IMR-90 (cell line): ENCODE data around the gene PDCD1. TPM values are rescaled to one million over a fixed set of nuclear protein-coding genes. Genes with fewer than 3 reads are reported as not detected.
A peak's percentile ranks its signal among the peaks of the same experiment; 100 is the strongest.

Source experiments
- ATAC-seq: fragments of 200-7000 bp; cut with Tn5 transposase; 2 replicates; pipeline ENCODE4 v1.9.1; 2020; ENCODE audit warnings: low read depth, mild to moderate bottlenecking, moderate library complexity
- BruUV-seq: library from RNA; stranded (reverse); fragments of 400-500 nt; replicated peaks from 2 replicates; lab custom pipeline; 2021; lab: Mats Ljungman, UMichigan
- CTCF ChIA-PET: fragments of 300-600 bp; formaldehyde crosslinking; extraction: SDS; loops from one replicate; lab custom pipeline; 2021; ENCODE audit warnings: antibody characterized with exemption; lab: Yijun Ruan, JAX
- POLR2A ChIA-PET: fragments of 300-600 bp; sonication (Branson Sonifier 250); formaldehyde crosslinking; loops from one replicate; lab custom pipeline; 2022; ENCODE audit warnings: antibody characterized with exemption; ENCODE audit not compliant: unreplicated experiment; lab: Charles Lee
- DNase-seq: peaks from one replicate; pipeline ENCODE4 v3.0.0; 2013
- H2AFZ ChIP-seq: replicated peaks from 2 replicates; pipeline ENCODE3; 2013; ENCODE audit warnings: low read length, mild to moderate bottlenecking; ENCODE audit not compliant: poor library complexity
- H2AK5ac ChIP-seq: 2 replicates; pipeline ENCODE4 v1.6.1; 2013; ENCODE audit warnings: low read depth, low read length, inconsistent platforms
- H2AK9ac ChIP-seq: replicated peaks from 2 replicates; pipeline ENCODE3; 2013; ENCODE audit warnings: mild to moderate bottlenecking, low read depth, low read length, moderate library complexity; ENCODE audit not compliant: poor library complexity
- H2BK120ac ChIP-seq: 2 replicates; pipeline ENCODE4 v1.6.1; 2013; ENCODE audit warnings: low read depth, low read length, inconsistent platforms
- H2BK15ac ChIP-seq: 3 replicates; pipeline ENCODE4 v1.6.1; 2013; ENCODE audit warnings: low read depth, low read length, inconsistent platforms
- H2BK20ac ChIP-seq: 2 replicates; pipeline ENCODE4 v1.6.1; 2013; ENCODE audit warnings: low read depth, mild to moderate bottlenecking, inconsistent platforms, low read length, moderate library complexity
- H2BK5ac ChIP-seq: 2 replicates; pipeline ENCODE4 v1.6.1; 2013; ENCODE audit warnings: mild to moderate bottlenecking, low read depth, low read length, inconsistent platforms; ENCODE audit not compliant: poor library complexity, severe bottlenecking
- H3K14ac ChIP-seq: replicated peaks from 2 replicates; pipeline ENCODE4 v1.6.1; 2013; ENCODE audit warnings: low read depth, low read length, inconsistent platforms
- H3K18ac ChIP-seq: 2 replicates; pipeline ENCODE4 v1.6.1; 2013; ENCODE audit warnings: low read depth, low read length, control low read depth
- H3K23ac ChIP-seq: 2 replicates; pipeline ENCODE4 v1.6.1; 2013; ENCODE audit warnings: low read depth, low read length, inconsistent platforms
- H3K27ac ChIP-seq: 2 replicates; pipeline ENCODE4 v1.5.1; 2013; ENCODE audit warnings: mild to moderate bottlenecking, control low read depth, low read length; ENCODE audit not compliant: insufficient read depth
- H3K27me3 ChIP-seq: 2 replicates; pipeline ENCODE4 v1.6.1; 2013; ENCODE audit warnings: low read length; ENCODE audit not compliant: control insufficient read depth, insufficient read depth
- H3K36me3 ChIP-seq: 2 replicates; pipeline ENCODE4 v1.6.1; 2013; ENCODE audit warnings: low read length, mixed read lengths; ENCODE audit not compliant: control insufficient read depth, insufficient read depth
- H3K4ac ChIP-seq: 2 replicates; pipeline ENCODE4 v1.6.1; 2013; ENCODE audit warnings: low read depth, low read length, inconsistent platforms
- H3K4me1 ChIP-seq: 2 replicates; pipeline ENCODE4 v1.6.1; 2013; ENCODE audit warnings: low read length, mixed read lengths; ENCODE audit not compliant: control insufficient read depth, insufficient read depth
- H3K4me2 ChIP-seq: 2 replicates; pipeline ENCODE4 v1.6.1; 2013; ENCODE audit warnings: low read depth, mild to moderate bottlenecking, control low read depth, low read length, moderate library complexity
- H3K4me3 ChIP-seq: 2 replicates; pipeline ENCODE4 v1.5.1; 2013; ENCODE audit warnings: low read depth, mild to moderate bottlenecking, control low read depth, low read length, moderate library complexity; ENCODE audit not compliant: insufficient read depth
- H3K56ac ChIP-seq: 2 replicates; pipeline ENCODE4 v1.6.1; 2013; ENCODE audit warnings: low read length, inconsistent platforms; ENCODE audit not compliant: insufficient read depth; ENCODE audit errors: extremely low read depth
- H3K79me1 ChIP-seq, 2 experiments: 2 replicates each; pipeline ENCODE4 v1.6.1; 2013; ENCODE audit warnings: low read length in 2 of 2, inconsistent platforms in 1 of 2, low read depth in 1 of 2
- H3K9ac ChIP-seq: 2 replicates; pipeline ENCODE4 v1.6.1; 2013; ENCODE audit warnings: low read depth, low read length, control low read depth
- H3K9me1 ChIP-seq: 2 replicates; pipeline ENCODE4 v1.6.1; 2013; ENCODE audit warnings: low read length, inconsistent platforms; ENCODE audit not compliant: insufficient read depth
- H3K9me3 ChIP-seq: 2 replicates; pipeline ENCODE4 v1.6.1; 2013; ENCODE audit warnings: low read length; ENCODE audit not compliant: control insufficient read depth, insufficient read depth
- H4K20me1 ChIP-seq: 2 replicates; pipeline ENCODE4 v1.6.1; 2013; ENCODE audit warnings: low read length, inconsistent platforms; ENCODE audit not compliant: insufficient read depth
- H4K5ac ChIP-seq: 2 replicates; pipeline ENCODE4 v1.6.1; 2013; ENCODE audit warnings: mild to moderate bottlenecking, low read depth, low read length, control low read depth
- H4K8ac ChIP-seq, 2 experiments: 2 replicates each; pipeline ENCODE4 v1.6.1; 2013; ENCODE audit warnings: low read depth in 2 of 2, low read length in 2 of 2, control low read depth in 1 of 2, inconsistent platforms in 1 of 2
- H4K91ac ChIP-seq: 2 replicates; pipeline ENCODE4 v1.6.1; 2013; ENCODE audit warnings: low read depth, low read length, inconsistent platforms; ENCODE audit not compliant: insufficient read depth
- CHD1 ChIP-seq: IDR thresholded peaks from 2 replicates; pipeline ENCODE4 v1.6.1; 2012; ENCODE audit warnings: low read depth, low read length, improper control_type of control experiment
- FOS ChIP-seq: fragments of 150-350 bp; IDR thresholded peaks from 2 replicates; pipeline ENCODE4 v1.6.1; 2016; ENCODE audit warnings: low read depth, low read length
- MAZ ChIP-seq: IDR thresholded peaks from 2 replicates; pipeline ENCODE4 v1.6.1; 2012; ENCODE audit warnings: low read depth, mild to moderate bottlenecking, low read length, improper control_type of control experiment, moderate library complexity, borderline replicate concordance
- NFE2L2 ChIP-seq: fragments of 150-350 bp; IDR thresholded peaks from 2 replicates; pipeline ENCODE4 v1.6.1; 2016; ENCODE audit warnings: low read depth, mild to moderate bottlenecking, low read length
- USF2 ChIP-seq: fragments of 150-350 bp; IDR thresholded peaks from 2 replicates; pipeline ENCODE4 v1.6.1; 2017; ENCODE audit warnings: mild to moderate bottlenecking, antibody characterized with exemption, low read length, low read depth
- WGBS, 2 experiments: methylation state at CpG; one replicate each; pipeline versions ENCODE4 v1.1.5 to v1.1.7; 2013; ENCODE audit warnings: missing lambda C conversion rate in 2 of 2; ENCODE audit not compliant: insufficient read length in 1 of 2; ENCODE audit errors: extremely low coverage in 2 of 2; 5-methylcytosine and 5-hydroxymethylcytosine counted together
- dilution Hi-C: fragments of 300-500 bp; cut with HindIII; formaldehyde crosslinking; loops from one replicate; pipeline ENCODE4 v1.14.3; 2018; ENCODE audit warnings: low sequenced_read_pairs; ENCODE audit not compliant: unreplicated experiment
- in situ Hi-C: fragments of 300-500 bp; cut with MboI; formaldehyde crosslinking; loops from 3 replicates; pipeline ENCODE4 v1.14.3; 2019; ENCODE audit warnings: low sequenced_read_pairs, inconsistent platforms, mixed read lengths
- intact Hi-C: fragments of 100-400 bp; cut with micrococcal nuclease; formaldehyde crosslinking; loops from 2 replicates; pipeline ENCODE4 v1.10.0; 2022
- polyA plus RNA-seq, 3 experiments: library from polyadenylated mRNA; depleted of rRNA; stranded (reverse); fragments of >200 nt; gene quantifications; 2 replicates each; pipeline ENCODE4 v1.2.3, GENCODE V29; 2012; ENCODE audit warnings: low replicate concordance in 1 of 3
- total RNA-seq: library from RNA; depleted of rRNA; stranded (reverse); fragments of >200 nt; gene quantifications from 2 replicates; pipeline ENCODE4 v1.2.3, GENCODE V29; 2012

Gene PDCD1
- total and polyA plus RNA-seq, 2 of the 4 experiments (the other 2 are of a cell fraction) = not detected

GRCh38 chr2:241853651-241854341 lies 4.9 kb downstream of the PDCD1 start:
- BruUV-seq = no TSS peak
- peak overlapping the region; percentile 69 for H2AFZ ChIP-seq
- H3K56ac ChIP-seq = no peak overlapping the region
- 77% methylated on average over 20 of the region's 27 CpGs; no CpG with 5 or more reads in 1 of the 2 experiments for WGBS, 2 experiments
- no peak overlapping the region for H3K4ac ChIP-seq
- TF ChIP-seq FOS = 0 out of 2 replicates have a peak, but pooled peaks have one; percentile 16
- no peak for TF ChIP-seq NFE2L2
- TF ChIP-seq MAZ = peak; percentile 31; the same call in 1 of the 2 replicates
- TF ChIP-seq USF2 = peak; percentile 65
- no peak for TF ChIP-seq CHD1
- H2BK120ac ChIP-seq = no peak overlapping the region
- peak overlapping the region; percentile 24 for H2AK9ac ChIP-seq
- no peak overlapping the region for H3K4me2 ChIP-seq
- H2BK20ac ChIP-seq = no peak overlapping the region
- no peak overlapping the region; the same call in 1 of the 2 replicates for H4K5ac ChIP-seq
- H2BK5ac ChIP-seq = no peak overlapping the region
- H3K27ac ChIP-seq = no peak overlapping the region
- H3K27me3 ChIP-seq = peaks cover 5% of the 10 kb centered on the region; the same call in 1 of the 2 replicates
- H3K9me1 ChIP-seq = no peaks in the 10 kb centered on the region
- no peaks in the 10 kb centered on the region for H4K20me1 ChIP-seq
- no peak overlapping the region for H4K91ac ChIP-seq
- H3K4me3 ChIP-seq = no peak overlapping the region
- no peaks in the 10 kb centered on the region for H3K36me3 ChIP-seq
- no peak overlapping the region for H4K8ac ChIP-seq
- POLR2A ChIA-PET = no interaction called here
- no peak overlapping the region for H3K9ac ChIP-seq
- no peak overlapping the region for H2AK5ac ChIP-seq
- ATAC-seq = peak; percentile 58
- no peaks in the 10 kb centered on the region for H3K9me3 ChIP-seq
- H3K14ac ChIP-seq = no peak overlapping the region
- intact Hi-C loops (no loop called here), dilution Hi-C loops (no loop called here), in situ Hi-C loops (no loop called here)
- no peak overlapping the region for H2BK15ac ChIP-seq
- DNase-seq = peak; percentile 25
- peaks cover 3% of the 10 kb centered on the region for H3K4me1 ChIP-seq
- H3K23ac ChIP-seq = no peak overlapping the region
- H3K18ac ChIP-seq = no peak overlapping the region
- no peaks in the 10 kb centered on the region for H3K79me1 ChIP-seq
- CTCF ChIA-PET = no interaction called here
